DLD1 (cell line): ENCODE results near the gene CKMT1A.
"Not testable (repeated sequence)": the region's sequence is repeated elsewhere in the genome, so short reads cannot be mapped to it uniquely, and the experiment has no call there.

Experiments used
- in situ Hi-C: cut with HindIII; loops from 2 replicates; pipeline ENCODE4 v1.10.0; 2017; ENCODE audit warnings: low sequenced_read_pairs

Gene CKMT1A

GRCh38 chr15:43693148-43694022, at the start of gene CKMT1A:
Gene CKMT1A (plus strand): TSS chr15:43693859. CDS start chr15:43694051, 192 bp downstream.
- in situ Hi-C loops, result not testable (repeated sequence)

- in situ Hi-C loops, result no loop called here
Observed at GRCh38 chr15:43648649-43649429, 44.8 kb upstream of the CKMT1A start, which contains the start of gene CATSPER2. Gene CATSPER2 (minus strand): TSS chr15:43648844. CDS start chr15:43648061, 783 bp downstream.

- in situ Hi-C loops, result not testable (repeated sequence)
Observed at GRCh38 chr15:43649430-43649926, 44.2 kb upstream of the CKMT1A start.

- in situ Hi-C loops, result not testable (repeated sequence)
Observed at GRCh38 chr15:43659727-43660126, 33.9 kb upstream of the CKMT1A start.

GRCh38 chr15:43662293-43662692, 31.4 kb upstream of the CKMT1A start:
- in situ Hi-C loops, result not testable (repeated sequence)

GRCh38 chr15:43663333-43663732, 30.3 kb upstream of the CKMT1A start:
- in situ Hi-C loops, result not testable (repeated sequence)

GRCh38 chr15:43666177-43666576, 27.5 kb upstream of the CKMT1A start:
- in situ Hi-C loops, result not testable (repeated sequence)

GRCh38 chr15:43674175-43674574, 19.5 kb upstream of the CKMT1A start:
- in situ Hi-C loops, result not testable (repeated sequence)

GRCh38 chr15:43689604-43690301, 3.9 kb upstream of the CKMT1A start:
- in situ Hi-C loops, result not testable (repeated sequence)

GRCh38 chr15:43692679-43693078, 980 bp upstream of the CKMT1A start:
- in situ Hi-C loops, result not testable (repeated sequence)

- in situ Hi-C loops, result no loop called here
Observed at GRCh38 chr15:43702174-43702573, 8.5 kb downstream of the CKMT1A start.

- in situ Hi-C loops, result no loop called here
Observed at GRCh38 chr15:43702701-43703424, 9.2 kb downstream of the CKMT1A start.

GRCh38 chr15:43710431-43711131, 16.9 kb downstream of the CKMT1A start:
- in situ Hi-C loops, result not testable (repeated sequence)

GRCh38 chr15:43723151-43723550, 29.5 kb downstream of the CKMT1A start:
- in situ Hi-C loops, result no loop called here

- in situ Hi-C loops, result not testable (repeated sequence)
Observed at GRCh38 chr15:43726306-43726705, 32.6 kb downstream of the CKMT1A start.

- in situ Hi-C loops, result not testable (repeated sequence)
Observed at GRCh38 chr15:43728053-43728725, 34.5 kb downstream of the CKMT1A start.

GRCh38 chr15:43735416-43735815, 41.8 kb downstream of the CKMT1A start:
- in situ Hi-C loops, result no loop called here

- in situ Hi-C loops, result not testable (repeated sequence)
Observed at GRCh38 chr15:43746245-43746902, 52.7 kb downstream of the CKMT1A start, which contains the start of gene PDIA3. Gene PDIA3 (plus strand): TSS chr15:43746438. CDS start chr15:43746540, 102 bp downstream.
